HG02938 (cell line): ENCODE data around the gene MIER3.

Experiments
- ATAC-seq: cut with Tn5 transposase; IDR thresholded peaks from one replicate; pipeline ENCODE4 v1.9.1; 2021; ENCODE audit warnings: mild to moderate bottlenecking, moderate library complexity; ENCODE audit not compliant: unreplicated experiment

The MIER3 gene

DNA sequence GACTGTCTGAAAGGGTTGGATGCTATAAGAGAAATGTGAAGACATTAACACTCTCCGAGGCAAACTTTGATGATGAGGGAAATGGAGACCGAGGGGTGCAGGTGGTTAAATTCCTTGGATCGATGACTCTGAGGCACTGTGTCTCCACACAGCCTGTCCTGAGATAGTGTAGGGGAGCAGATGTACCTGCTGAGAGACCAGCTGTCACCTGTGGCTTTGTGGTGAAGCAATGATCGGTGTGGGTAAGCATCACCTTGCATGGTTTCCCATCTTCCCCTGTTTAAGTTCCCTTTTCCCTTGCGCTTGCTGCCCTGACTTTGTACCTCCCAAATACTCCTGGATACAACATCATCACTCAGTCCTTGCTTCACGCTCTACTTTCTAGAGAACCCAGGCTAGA is 9.8 kb upstream of the MIER3 start:
- ATAC-seq, result no peak

DNA sequence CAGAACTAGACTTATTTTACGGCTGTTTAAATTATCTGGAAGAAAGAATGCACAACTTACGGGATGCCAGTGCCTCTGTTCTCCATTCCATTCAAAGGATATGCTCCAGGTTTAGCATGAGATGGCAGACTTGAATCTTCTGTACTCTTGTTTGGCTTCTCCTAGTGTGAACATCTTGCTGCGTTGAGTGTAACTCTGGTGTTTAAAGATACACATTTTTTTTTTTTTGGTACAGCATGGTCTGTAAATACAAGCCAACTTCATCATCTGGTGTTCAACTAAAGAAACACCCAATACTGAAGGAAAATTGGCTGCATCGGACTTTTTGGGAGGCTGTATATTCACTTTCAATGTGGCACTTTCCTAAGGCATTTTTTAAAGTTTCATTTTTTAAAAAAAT is 7.4 kb upstream of the MIER3 start:
- ATAC-seq, result no peak

DNA sequence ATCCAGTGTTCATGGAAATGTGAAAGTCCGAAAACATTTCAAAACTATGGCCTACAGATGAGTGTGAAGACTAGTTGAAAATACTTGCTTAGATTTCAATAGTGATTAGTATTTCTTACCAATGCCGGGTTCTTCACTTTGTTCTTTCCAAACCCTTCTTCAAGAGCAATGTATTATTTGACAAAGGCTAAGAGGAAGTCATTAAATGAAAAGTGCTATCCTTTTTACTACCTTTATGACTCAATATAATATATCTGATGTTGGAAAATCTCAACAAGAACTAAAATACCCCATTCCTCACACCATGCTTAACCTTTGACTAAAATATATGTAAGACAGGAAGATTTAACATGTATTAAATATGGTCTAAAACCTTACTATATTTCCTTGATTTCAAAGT is 6.7 kb upstream of the MIER3 start:
- ATAC-seq, result no peak

DNA sequence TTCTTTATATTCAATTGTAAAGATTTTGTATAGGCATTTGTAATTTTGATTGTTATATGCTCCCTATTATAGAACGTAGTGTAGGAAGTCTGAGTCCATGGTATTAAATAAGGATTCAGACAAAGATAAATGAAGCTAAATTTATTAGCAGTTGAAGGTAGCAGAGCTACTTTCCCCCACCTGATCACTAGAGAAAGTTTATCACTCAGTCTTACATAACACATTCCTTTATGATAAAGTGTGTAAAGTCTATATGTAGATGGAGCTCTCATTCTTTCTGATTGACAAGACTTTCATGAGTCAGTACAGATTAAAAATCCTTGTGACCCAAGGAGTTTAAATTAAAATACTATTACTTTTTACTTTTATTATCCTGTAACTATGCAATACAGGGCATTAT is 2.3 kb upstream of the MIER3 start:
- ATAC-seq, result no peak

DNA sequence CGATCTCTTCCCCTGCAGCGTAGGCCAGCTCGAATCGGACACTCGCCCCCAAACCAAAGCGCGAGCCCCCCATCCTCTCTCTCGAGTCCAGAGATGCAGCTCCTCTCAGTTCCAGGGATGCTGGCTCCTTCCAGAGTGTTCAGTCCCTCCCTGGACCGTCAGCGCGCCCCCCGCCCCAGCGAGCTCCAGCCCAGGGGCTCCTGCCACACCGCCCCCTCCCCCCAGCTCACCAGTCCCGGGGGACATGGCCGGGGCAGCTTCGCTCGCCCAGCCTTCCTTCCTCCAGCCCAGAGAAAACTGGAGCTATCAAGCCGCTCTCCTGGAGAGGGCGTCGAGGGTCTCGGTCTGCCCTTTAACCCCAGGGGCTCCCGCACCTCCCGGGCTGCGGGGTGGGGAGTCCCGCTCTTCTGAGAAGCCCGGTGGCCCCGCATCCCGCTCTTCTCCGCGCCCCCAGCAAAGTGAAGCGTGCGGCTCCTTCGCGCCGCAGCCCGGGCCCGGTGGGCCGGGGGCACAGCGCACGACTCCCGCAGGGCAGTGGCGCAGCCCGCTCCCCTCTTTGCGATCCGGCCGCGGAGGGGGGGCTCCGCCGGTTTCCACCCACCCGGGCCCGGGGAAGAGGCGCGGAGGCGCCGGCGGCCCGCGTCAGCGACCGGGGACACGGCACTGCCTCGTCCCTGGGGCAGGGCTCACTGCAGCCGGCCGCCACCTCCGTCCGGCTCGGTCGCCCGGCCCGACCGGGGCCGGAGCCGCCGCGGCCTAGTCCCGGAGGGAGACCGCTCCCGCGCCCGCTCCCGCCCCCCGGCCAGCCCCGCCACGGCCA is 587 bp downstream of the MIER3 start:
- peak; percentile 40 for ATAC-seq

DNA sequence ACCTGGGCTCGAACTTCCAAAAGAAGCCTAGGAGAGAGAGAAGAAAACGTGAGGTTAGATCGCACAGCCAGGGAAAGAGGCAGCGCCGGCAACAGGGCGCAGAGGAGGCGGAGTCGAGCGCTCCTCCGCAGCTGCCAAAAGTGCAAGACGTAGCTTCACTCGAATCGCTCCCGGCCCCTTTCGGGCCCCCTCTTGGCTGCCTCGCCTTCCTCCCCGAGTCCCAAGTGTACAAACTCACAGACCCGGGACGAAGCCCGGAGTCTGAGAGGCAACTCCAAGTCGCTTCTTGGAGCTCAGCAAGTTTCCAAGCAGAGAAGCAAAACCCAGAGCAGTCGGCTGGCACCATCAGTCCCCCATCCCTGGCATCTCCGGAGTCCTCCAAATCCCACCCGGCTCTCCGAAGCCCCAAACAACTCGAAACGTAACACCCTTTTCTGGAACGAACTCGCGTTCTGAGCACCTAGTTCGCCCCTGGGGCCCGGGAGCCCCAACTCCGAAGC is 1.2 kb downstream of the MIER3 start:
- ATAC-seq, result peak; percentile 44

DNA sequence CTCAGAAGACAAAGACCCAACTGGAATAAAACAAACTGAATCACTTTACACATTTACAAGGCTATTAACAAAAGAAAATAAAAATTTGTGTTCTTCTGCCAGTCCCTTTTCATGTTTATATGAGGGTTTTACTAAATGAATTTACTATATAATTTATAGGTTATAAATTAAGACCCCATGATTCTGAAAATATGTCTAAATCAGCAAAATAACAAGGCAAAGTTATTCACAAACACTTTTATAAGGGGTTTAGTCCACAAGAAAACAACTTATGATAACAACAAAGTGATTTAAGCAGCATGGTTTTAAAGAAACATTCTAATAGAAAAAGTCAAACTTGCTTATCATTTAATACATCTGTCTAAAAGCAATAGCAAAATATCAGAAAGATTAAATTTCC is 4.9 kb downstream of the MIER3 start:
- no peak for ATAC-seq

DNA sequence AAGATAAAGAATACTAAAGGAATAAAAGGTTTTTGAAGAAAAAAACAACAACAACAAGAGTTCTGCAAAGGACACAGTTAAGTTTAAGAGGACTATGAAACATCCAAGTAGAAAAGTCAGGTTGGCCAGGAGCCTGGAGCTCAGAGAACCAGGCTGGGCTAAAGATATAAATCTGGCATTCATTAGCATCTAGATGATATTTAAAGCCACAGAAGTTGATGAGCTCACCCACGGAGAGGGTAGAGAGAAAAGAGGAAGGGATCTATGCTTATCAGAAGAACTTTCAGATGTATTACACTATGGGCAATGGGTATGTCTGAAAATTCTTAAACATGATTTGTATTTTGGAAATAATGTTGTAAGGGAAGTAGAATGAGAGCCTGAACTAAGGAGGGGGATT is 9.9 kb downstream of the MIER3 start:
- ATAC-seq, result no peak

DNA sequence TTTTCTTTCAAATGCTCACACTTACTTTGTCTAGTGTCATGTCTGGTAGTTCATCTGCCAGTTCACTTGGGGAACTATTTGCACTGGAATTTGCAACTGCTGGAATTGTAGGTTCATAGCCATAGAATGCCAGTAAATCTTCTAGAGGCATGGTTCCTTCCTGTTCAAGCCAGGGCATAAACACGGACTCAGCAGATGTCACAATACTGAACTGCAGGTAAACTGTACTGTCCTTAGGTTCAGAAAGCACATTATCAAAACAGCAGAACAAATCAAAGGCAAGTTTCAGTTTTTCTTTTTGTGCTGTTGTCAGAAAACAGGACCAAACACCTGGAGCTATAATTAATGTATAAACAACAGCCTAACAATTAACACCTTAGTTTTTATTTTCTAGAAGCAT is 13.1 kb downstream of the MIER3 start:
- ATAC-seq, result no peak

DNA sequence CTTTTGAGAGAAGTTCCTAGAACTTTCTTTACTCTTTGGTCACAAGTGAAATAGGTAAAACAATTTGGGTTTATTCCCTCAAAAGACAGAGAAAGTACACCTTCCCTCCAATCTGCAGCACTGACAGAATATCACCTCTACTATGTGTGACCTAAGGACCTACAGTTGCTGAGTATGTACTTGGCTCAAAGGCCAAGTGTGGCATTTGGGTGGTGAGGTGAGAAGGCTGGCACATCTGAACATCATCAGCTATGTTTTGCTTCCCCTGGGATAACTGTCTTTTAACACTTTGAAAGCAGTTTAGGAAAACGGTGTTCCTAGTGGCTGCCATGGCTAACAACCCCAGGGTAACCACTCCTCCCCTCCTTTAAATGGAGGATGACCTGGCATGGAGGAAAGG is 17.6 kb downstream of the MIER3 start:
- no peak for ATAC-seq

DNA sequence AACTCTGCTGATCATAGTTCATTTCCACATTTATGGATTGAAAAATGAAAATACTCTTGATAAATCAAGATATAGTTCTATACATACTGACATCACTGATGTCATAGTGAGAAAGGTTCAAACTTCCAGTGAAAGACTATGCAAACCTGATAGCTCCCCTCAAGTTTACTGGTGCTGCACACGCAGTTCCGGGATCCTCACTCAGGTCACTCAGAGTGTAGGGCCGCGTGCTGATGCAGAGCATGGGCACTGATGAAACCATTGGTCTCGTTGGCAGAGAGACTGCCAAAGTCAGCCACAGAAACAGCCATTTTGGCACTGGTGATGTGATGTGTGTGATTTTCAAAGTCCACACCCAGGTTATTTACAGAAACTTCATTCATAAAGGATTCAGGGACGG is 29.0 kb downstream of the MIER3 start:
- no peak for ATAC-seq

DNA sequence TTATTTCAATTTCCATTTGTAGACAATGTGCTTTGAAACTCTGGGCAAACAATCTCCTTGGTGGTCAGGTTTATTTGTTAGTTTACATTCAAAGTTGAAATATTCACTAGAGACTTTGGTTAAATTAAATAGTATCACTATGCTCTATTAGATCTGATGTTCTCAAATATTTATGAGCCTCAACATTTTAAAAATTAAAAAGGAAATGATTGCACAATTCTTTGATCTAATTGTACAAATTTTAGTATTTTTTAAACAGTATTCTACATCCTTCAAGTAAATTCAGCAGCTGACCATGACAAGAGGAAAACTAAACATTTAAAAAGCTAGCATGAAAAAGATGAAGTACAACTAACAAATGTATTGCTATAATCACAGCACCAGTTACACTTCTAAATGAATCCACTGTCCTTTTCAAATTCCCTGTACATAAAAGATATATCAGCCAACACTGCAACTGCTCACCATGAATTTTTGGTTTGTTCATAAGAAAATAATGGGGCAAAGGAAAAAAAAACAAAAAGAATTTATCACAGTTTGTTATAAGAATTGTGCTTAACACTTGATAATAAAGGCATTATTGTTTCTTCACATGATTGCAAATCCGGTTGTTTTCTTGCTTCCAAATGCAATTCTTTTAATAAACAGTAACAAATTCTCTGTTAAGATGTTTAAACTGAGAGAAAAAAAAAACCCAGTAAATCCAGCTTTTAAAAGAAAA is 31.8 kb downstream of the MIER3 start:
- no peak for ATAC-seq

DNA sequence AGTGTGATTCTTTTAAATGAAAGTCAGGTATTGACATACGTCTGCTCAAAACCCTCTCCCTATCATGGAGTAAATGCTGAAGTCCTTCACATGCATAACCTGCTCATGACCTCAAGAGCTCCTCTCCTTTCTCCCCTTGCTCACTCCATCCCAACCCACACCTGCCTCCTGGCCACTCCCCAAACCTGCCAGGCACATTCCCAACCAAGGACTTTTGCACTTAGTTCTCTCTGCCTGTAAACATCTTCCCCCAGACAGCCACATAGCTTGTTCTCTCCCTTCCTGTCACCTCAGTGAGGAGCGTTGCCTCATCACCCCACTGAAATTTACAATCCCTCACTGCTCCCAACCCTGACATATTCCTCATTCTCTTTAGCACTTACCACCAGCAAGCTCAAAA is 33.9 kb downstream of the MIER3 start:
- ATAC-seq, result no peak

DNA sequence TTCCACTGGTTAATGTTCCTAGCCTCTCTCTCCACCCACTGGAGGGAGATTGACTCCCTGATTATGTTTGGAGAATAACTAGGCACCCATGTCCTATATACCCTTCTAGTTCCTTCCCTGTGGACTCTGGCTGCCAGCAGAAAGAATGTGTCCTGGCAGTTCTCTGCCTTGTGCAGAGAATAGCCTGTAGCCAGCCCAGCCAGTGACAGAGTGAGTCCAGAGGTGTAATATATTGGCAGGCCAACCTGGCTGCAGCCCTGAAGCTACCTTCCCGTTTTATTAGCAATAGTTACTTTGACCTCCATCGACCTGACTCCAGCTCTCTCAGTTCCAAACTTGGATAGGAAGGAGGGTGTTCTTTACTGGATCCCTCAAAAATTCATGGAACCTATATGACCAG is 34.4 kb downstream of the MIER3 start:
- ATAC-seq, result no peak

DNA sequence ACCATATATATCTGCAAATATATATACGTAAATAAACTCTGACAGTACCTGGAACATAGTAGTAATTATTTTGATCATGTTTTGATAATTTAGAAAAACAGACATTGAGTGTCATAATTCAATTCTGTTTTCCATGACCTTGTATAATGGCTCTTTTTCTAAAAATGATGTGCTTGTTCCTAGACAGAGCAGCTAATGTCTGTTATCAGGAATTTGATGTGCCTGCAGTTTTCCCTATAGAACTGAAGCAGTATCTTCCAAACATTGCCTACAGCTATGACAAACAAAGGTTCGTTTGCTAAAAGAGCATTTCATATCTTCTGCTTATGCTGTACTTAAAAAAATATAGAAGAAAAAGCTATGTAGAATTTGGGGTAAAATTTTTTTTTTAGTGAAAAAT is 37.2 kb downstream of the MIER3 start:
- no peak for ATAC-seq

DNA sequence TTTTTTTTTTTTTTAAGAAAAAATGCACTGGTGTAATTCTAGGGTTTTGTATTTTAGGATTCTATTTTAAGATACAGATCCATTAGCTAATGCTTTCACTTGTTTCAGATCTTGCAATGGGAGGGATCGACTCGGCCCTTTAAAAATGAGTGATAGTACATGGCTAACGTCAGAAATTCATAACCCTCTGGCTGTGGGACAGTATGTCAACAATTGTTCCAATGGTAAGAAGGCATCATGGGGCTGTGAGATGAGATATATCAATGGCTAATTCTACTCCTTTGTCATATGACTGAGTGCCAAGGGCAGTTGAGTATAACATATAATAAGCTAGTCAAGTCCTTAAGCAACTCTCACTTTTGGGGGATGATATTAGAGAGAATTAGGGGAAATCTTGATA is 38.2 kb downstream of the MIER3 start:
- no peak for ATAC-seq

DNA sequence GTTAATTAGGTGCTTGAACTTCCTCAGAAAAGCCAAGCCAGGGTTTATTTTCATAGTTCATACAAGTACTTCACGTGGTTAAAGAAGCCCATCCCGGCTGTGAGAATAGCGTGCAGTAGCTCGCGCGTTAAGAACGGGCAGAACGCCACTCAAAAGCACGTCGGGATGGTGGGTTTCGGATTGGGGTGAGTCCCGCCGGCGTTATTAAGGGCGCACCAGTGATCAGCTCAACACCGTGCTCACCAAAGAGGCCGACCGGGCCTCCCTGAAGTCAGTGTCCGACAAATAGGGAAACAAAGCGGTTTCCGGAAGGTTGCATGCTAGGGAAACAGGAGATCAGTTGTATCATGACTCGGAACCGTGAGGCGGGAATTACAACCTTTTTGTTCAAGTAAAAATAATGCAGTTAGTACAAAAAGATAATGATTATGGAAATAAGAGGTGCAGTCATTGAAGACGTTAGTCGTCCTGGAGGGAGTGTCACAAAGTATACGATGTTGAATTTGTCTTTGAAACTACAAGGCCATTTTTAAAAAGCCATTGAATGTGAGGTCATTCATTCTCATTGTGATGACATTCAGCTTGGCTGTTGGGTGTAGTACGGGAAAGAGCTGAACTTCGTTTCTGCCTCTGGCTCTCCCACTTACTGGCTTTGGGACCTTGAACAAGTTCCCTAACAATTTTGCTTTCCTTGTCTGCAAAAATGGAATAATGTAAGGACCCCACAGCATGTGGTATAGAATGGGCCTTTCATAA is 41.5 kb downstream of the MIER3 start:
- ATAC-seq, result peak; percentile 26

DNA sequence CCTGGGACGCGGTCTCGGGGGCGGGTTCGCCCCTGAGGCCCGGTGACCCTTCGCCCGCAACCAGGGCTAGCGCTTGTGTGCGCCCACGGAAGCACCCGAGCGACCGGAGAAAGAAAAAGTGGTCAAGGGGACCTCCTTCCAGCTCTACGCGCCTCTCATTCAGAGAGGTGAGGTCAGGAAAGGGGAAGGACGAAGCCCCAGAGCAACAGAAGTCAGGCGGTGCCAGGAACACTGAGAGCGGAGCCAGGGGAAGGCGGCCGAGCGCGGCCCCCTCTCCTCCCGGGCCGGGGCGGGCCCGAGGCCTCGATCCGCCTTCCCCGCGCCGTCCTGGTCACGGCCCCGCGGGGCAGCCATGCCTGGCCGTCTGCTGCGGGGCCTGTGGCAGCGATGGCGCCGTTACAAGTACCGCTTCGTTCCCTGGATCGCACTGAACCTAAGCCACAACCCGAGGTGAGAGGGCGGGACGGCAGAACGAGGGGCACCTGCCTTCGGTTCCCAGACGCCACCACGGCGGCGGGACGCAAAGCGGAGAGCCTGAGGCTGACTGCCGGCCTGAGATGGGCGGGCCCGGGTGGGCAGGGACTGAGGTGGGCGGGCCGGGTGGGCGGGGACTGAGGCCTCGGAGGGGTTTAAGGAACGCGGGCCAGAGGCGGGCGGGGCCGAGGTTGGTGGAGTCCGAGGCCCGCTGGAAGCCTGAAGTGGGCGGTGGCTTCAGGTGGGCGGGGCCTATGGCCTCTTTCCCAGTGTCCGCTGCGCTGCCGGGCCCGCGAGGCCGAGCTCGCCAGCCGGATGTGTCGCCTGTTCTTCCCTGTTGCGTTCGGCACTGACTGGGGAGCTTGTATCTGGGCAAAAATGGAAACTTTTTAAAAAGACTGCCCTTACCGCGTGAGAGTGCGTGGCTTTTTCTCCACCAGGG is 42.4 kb downstream of the MIER3 start, which contains the start of gene SETD9:
Gene SETD9, plus strand, starts transcription at position 303 of the 916 bp plus-strand sequence. Its CDS starts 50 bp downstream, at position 353.
- ATAC-seq, result peak; percentile 77

DNA sequence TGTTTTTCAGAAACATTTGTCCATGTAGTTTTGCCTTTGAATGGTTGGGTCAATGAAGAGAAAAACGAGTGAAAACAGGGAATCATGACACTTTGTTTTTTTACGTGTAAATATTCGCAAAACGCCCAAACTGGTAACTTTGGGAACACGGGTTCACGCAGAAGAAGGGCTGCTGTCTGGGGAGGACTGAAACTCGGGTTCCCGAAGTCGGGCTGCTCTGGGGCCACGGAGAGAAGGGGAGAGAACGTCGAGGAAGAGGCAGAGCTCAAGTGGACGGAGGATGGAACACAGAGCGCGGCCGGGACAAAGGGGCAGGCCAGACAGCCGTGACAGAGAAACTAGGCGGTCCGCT is 43.0 kb downstream of the MIER3 start:
- peak; percentile 44 for ATAC-seq

DNA sequence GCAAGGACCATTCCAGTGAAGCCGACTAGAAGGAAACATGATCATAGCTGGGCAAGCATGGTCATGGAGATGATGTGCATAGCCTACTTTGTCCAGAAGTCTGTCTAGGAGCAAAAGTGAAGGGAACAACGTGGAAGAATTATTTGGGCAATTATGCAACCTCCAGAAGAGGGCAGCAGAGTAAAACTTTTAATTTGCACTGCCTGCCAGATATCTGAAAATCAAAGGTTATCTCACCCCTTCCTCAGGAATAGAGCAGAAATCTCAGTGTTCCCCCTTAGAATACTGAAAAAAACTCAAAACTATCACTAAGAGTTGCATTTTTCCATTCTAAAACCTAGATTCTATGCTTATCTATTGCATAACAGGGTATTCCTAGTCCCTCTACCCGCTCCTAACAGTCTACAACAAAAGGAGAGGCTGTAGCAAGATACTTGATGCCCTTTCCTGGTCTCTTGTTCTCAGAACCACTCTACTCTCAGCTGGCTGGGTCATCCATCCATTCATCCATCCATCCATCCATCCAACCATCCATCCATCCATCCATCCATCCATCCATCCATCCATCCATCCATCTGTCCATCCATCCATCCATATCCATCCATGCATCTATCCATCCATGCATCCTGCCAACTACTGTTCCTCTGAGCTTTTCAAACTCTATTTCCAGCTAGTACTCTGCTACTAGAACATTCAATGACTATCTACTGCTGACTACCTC is 50.9 kb downstream of the MIER3 start:
- no peak for ATAC-seq
